A673 (cell line): Measurements from ENCODE around the gene ABCG1. TPM values are rescaled to one million over a fixed set of nuclear protein-coding genes. Genes with fewer than 3 reads are reported as not detected.
A peak's percentile ranks its signal among the peaks of the same experiment; 100 is the strongest.

Experiments used
- BruUV-seq: library from RNA; stranded (reverse); fragments of 400-500 nt; replicated peaks from 2 replicates; lab custom pipeline; 2021; lab: Mats Ljungman, UMichigan
- CTCF ChIA-PET: fragments of 300-600 bp; sonication (Branson Sonifier 250); formaldehyde crosslinking; loops from one replicate; lab custom pipeline; 2022; ENCODE audit warnings: antibody characterized with exemption; lab: Charles Lee
- POLR2A ChIA-PET: fragments of 300-600 bp; sonication (Branson Sonifier 250); formaldehyde crosslinking; loops from one replicate; lab custom pipeline; 2022; ENCODE audit warnings: antibody characterized with exemption; ENCODE audit not compliant: low non-redundant PET; lab: Charles Lee
- DNase-seq: peaks from one replicate; pipeline ENCODE4 v3.0.0-alpha.2; 2015; ENCODE audit warnings: low spot score
- H3K27ac ChIP-seq: fragments of 200-600 bp; sonication (generic); 2 replicates; pipeline ENCODE4 v1.5.1; 2016; ENCODE audit warnings: mixed run types, low read depth, mild to moderate bottlenecking, mixed read lengths, antibody characterized with exemption, low read length; ENCODE audit not compliant: poor library complexity, severe bottlenecking
- H3K27me3 ChIP-seq: fragments of 200-600 bp; sonication (generic); replicated peaks from 2 replicates; pipeline ENCODE4 v1.6.1; 2017; ENCODE audit warnings: mixed run types, low read depth, mild to moderate bottlenecking, mixed read lengths, antibody characterized with exemption, low read length; ENCODE audit not compliant: insufficient read depth, poor library complexity
- H3K36me3 ChIP-seq: fragments of 200-600 bp; sonication (generic); 2 replicates; pipeline ENCODE4 v1.6.1; 2016; ENCODE audit warnings: mixed run types, mild to moderate bottlenecking, mixed read lengths, antibody characterized with exemption, low read length; ENCODE audit not compliant: insufficient read depth, poor library complexity, severe bottlenecking
- H3K4me1 ChIP-seq: fragments of 200-600 bp; sonication (generic); 2 replicates; pipeline ENCODE4 v1.6.1; 2017; ENCODE audit warnings: mixed run types, mild to moderate bottlenecking, mixed read lengths, antibody characterized with exemption, low read length; ENCODE audit not compliant: insufficient read depth, poor library complexity, severe bottlenecking
- H3K4me3 ChIP-seq: fragments of 200-600 bp; sonication (generic); 2 replicates; pipeline ENCODE4 v1.5.1; 2016; ENCODE audit warnings: low read depth, mixed run types, mild to moderate bottlenecking, mixed read lengths, low read length; ENCODE audit not compliant: poor library complexity, severe bottlenecking
- H3K9me3 ChIP-seq: fragments of 200-600 bp; sonication (generic); 2 replicates; pipeline ENCODE4 v1.6.1; 2016; ENCODE audit warnings: mixed run types, low read depth, mild to moderate bottlenecking, mixed read lengths, antibody characterized with exemption, low read length; ENCODE audit not compliant: poor library complexity, severe bottlenecking
- CTCF ChIP-seq: fragments of 300-800, 200-600 bp; sonication (generic); conservative IDR thresholded peaks from 2 replicates; pipeline ENCODE4 v1.5.1; 2017; ENCODE audit warnings: low read depth, mild to moderate bottlenecking, antibody characterized with exemption, low read length, moderate library complexity, mixed read lengths
- EZH2 ChIP-seq: fragments of 200-600 bp; sonication (generic); IDR thresholded peaks from 2 replicates; pipeline ENCODE4 v1.6.1; 2017; ENCODE audit warnings: borderline replicate concordance, low read depth, mild to moderate bottlenecking, mixed read lengths, antibody characterized with exemption, low read length; ENCODE audit not compliant: poor library complexity, severe bottlenecking
- intact Hi-C: fragments of 100-400 bp; cut with micrococcal nuclease; formaldehyde crosslinking; loops from one replicate; pipeline ENCODE4 v1.10.0; 2022; ENCODE audit not compliant: unreplicated experiment
- total RNA-seq: library from RNA; stranded (reverse); gene quantifications from 2 replicates; pipeline ENCODE4 v1.2.3, GENCODE V29; 2021

ABCG1 gene
- total RNA-seq, 1 experiment from 2014 or later, result 3.4 TPM

DNA sequence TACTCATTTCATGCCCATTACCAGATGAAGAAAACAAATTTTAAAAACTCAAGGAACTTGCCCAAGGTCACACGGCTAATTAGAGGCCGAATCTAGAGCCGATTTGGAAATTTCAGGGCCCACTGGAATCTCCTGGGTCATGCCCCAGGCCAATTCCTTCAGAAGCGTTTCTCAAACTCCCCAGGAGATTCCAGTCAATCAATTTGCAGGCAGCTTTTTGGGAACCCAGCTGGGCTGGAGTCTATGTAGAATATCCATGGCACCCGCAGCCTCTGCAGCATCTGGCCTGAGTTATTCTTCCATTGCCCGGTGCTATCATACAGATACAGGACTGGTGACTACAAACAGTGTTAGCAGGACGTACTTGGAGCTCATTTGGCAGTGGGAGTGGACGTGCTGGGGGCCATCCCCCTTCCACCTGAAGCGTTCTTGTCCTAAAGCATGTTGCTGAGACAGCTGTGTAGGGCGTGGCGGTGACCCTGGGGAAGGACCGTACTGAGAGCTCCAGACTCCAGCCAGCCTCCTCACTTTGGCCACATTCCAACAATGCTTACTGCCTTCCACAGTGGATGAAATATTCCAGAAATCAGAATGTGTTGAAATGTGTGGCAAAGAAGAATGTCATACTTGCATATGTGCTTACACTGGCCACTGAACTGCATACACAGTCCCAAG is 38.3 kb downstream of the ABCG1 start:
- ChIA-PET CTCF (no interaction called here), POLR2A (no interaction called here)
- Histone ChIP-seq H3K27me3 (no peaks in the 10 kb centered on the region), H3K36me3 (no peaks in the 10 kb centered on the region), H3K4me3 (no peak overlapping the region), H3K4me1 (no peaks in the 10 kb centered on the region), H3K27ac (no peak overlapping the region), H3K9me3 (no peaks in the 10 kb centered on the region)
- TF ChIP-seq CTCF (no peak), EZH2 (no peak)
- no TSS peak for BruUV-seq
- DNase-seq, result no peak
- intact Hi-C loops, result no loop called here

GRCh38 chr21:42258150-42258884 is 39.4 kb downstream of the ABCG1 start:
- intact Hi-C loops, result loop anchor here (1.0 kb wide), 1 partner anchor 113 kb away; no protein-coding TSS in a partner anchor
- H3K27me3 ChIP-seq, result no peaks in the 10 kb centered on the region
- peak; percentile 96 for TF ChIP-seq CTCF
- TF ChIP-seq EZH2, result no peak
- H3K36me3 ChIP-seq, result no peaks in the 10 kb centered on the region
- H3K4me1 ChIP-seq, result peaks cover 4% of the 10 kb centered on the region
- H3K9me3 ChIP-seq, result no peaks in the 10 kb centered on the region
- POLR2A ChIA-PET, result no interaction called here
- H3K4me3 ChIP-seq, result no peak overlapping the region
- peak; percentile 81 for DNase-seq
- H3K27ac ChIP-seq, result no peak overlapping the region
- CTCF ChIA-PET, result interaction anchor here (0.5 to 1.5 kb wide), 10 partner anchors 14 to 113 kb away, joined by 3 to 12 read pairs (median 4); partner anchors contain the start of gene ABCG1
- BruUV-seq, result no TSS peak

- Histone ChIP-seq H3K36me3 (no peaks in the 10 kb centered on the region), H3K4me3 (no peak overlapping the region)
- DNase-seq, result no peak
Measured at GRCh38 chr21:42258885-42259407, 40.0 kb downstream of the ABCG1 start.

More at GRCh38 chr21:42258885-42259407, 40.0 kb downstream of the ABCG1 start:
- Histone ChIP-seq H3K4me1 (peaks cover 9% of the 10 kb centered on the region), H3K9me3 (no peaks in the 10 kb centered on the region), H3K27ac (no peak overlapping the region), H3K27me3 (no peaks in the 10 kb centered on the region)
- intact Hi-C loops, result loop anchor here (1.0 kb wide), 1 partner anchor 114 kb away; no protein-coding TSS in a partner anchor
- POLR2A ChIA-PET, result no interaction called here
- CTCF ChIA-PET, result interaction anchor here (0.5 to 1.5 kb wide), 8 partner anchors 14 to 113 kb away, joined by 3 to 12 read pairs (median 4); no protein-coding TSS in a partner anchor
- TF ChIP-seq EZH2, result no peak
- TF ChIP-seq CTCF, result peak; percentile 4; the same call in 1 of the 2 replicates
- no TSS peak for BruUV-seq
